H9 (cell line): Measurements from ENCODE around the gene MUC4. TPM values are rescaled to one million over a fixed set of nuclear protein-coding genes. Genes with fewer than 3 reads are reported as not detected.

Experiments
- DNase-seq: peaks from one replicate; pipeline ENCODE4 v3.0.0-alpha.2; 2017
- H2AFZ ChIP-seq: one replicate; pipeline ENCODE4 v1.6.1; 2013; ENCODE audit warnings: mild to moderate bottlenecking, low read length, control low read depth, moderate library complexity
- H2AK5ac ChIP-seq: 2 replicates; pipeline ENCODE4 v1.6.1; 2013; ENCODE audit warnings: low read length, control low read depth, mixed read lengths; ENCODE audit not compliant: insufficient read length
- H2BK120ac ChIP-seq: one replicate; pipeline ENCODE4 v1.6.1; 2013; ENCODE audit warnings: low read depth, mild to moderate bottlenecking, low read length, control low read depth, inconsistent platforms; ENCODE audit not compliant: poor library complexity, severe bottlenecking
- H2BK12ac ChIP-seq: 2 replicates; pipeline ENCODE4 v1.6.1; 2013; ENCODE audit warnings: low read length, control low read depth, mixed read lengths, low read depth; ENCODE audit not compliant: insufficient read length
- H2BK15ac ChIP-seq: 2 replicates; pipeline ENCODE4 v1.6.1; 2013; ENCODE audit warnings: low read depth, low read length, control low read depth
- H2BK20ac ChIP-seq: one replicate; pipeline ENCODE4 v1.6.1; 2013; ENCODE audit warnings: low read depth, mild to moderate bottlenecking, low read length, control low read depth, inconsistent platforms; ENCODE audit not compliant: poor library complexity, severe bottlenecking
- H2BK5ac ChIP-seq: 2 replicates; pipeline ENCODE4 v1.6.1; 2013; ENCODE audit warnings: low read length, control low read depth, mixed read lengths; ENCODE audit not compliant: insufficient read length
- H3K14ac ChIP-seq: 2 replicates; pipeline ENCODE4 v1.6.1; 2013; ENCODE audit warnings: low read length, control low read depth; ENCODE audit not compliant: insufficient read depth
- H3K18ac ChIP-seq: 2 replicates; pipeline ENCODE4 v1.6.1; 2013; ENCODE audit warnings: low read depth, mild to moderate bottlenecking, mixed read lengths, low read length, control low read depth; ENCODE audit not compliant: insufficient read length
- H3K23ac ChIP-seq: 2 replicates; pipeline ENCODE4 v1.6.1; 2013; ENCODE audit warnings: low read length, control low read depth, mixed read lengths, low read depth; ENCODE audit not compliant: insufficient read length
- H3K23me2 ChIP-seq: 2 replicates; pipeline ENCODE4 v1.6.1; 2013; ENCODE audit warnings: low read depth, mild to moderate bottlenecking, mixed read lengths, low read length, control low read depth; ENCODE audit not compliant: insufficient read length, poor library complexity, severe bottlenecking
- H3K27ac ChIP-seq: 2 replicates; pipeline ENCODE4 v1.5.1; 2013; ENCODE audit warnings: low read length, control low read depth, mixed read lengths, low read depth; ENCODE audit not compliant: insufficient read length
- H3K27me3 ChIP-seq: 2 replicates; pipeline ENCODE4 v1.6.1; 2013; ENCODE audit warnings: low read length, control low read depth, inconsistent platforms; ENCODE audit not compliant: insufficient read depth
- H3K4ac ChIP-seq: 2 replicates; pipeline ENCODE4 v1.6.1; 2013; ENCODE audit warnings: low read depth, mild to moderate bottlenecking, control low read depth, inconsistent platforms, low read length, moderate library complexity
- H3K4me1 ChIP-seq: 2 replicates; pipeline ENCODE4 v1.6.1; 2013; ENCODE audit warnings: low read length, control low read depth, inconsistent platforms; ENCODE audit not compliant: insufficient read depth
- H3K4me2 ChIP-seq: 2 replicates; pipeline ENCODE4 v1.6.1; 2013; ENCODE audit warnings: low read length, control low read depth, mixed read lengths; ENCODE audit not compliant: insufficient read length, insufficient read depth
- H3K56ac ChIP-seq: 2 replicates; pipeline ENCODE4 v1.6.1; 2013; ENCODE audit warnings: low read depth, mild to moderate bottlenecking, mixed read lengths, low read length, control low read depth; ENCODE audit not compliant: insufficient read length
- H3K79me1 ChIP-seq: 2 replicates; pipeline ENCODE4 v1.6.1; 2013; ENCODE audit warnings: low read depth, mild to moderate bottlenecking, moderate library complexity, low read length, control low read depth, inconsistent platforms; ENCODE audit not compliant: insufficient read depth, poor library complexity, severe bottlenecking
- H3K79me2 ChIP-seq: 2 replicates; pipeline ENCODE4 v1.6.1; 2013; ENCODE audit warnings: low read length, control low read depth, inconsistent platforms; ENCODE audit not compliant: insufficient read depth
- H3K9ac ChIP-seq: 2 replicates; pipeline ENCODE4 v1.6.1; 2013; ENCODE audit warnings: low read length, control low read depth, mixed read lengths; ENCODE audit not compliant: insufficient read length; ENCODE audit errors: extremely low read depth
- H3K9me3 ChIP-seq: one replicate; pipeline ENCODE4 v1.6.1; 2013; ENCODE audit warnings: low read depth, low read length, inconsistent platforms; ENCODE audit not compliant: control insufficient read depth
- H3T11ph ChIP-seq: one replicate; pipeline ENCODE4 v1.6.1; 2013; ENCODE audit warnings: mild to moderate bottlenecking, low read length, control low read depth, inconsistent platforms
- H4K20me1 ChIP-seq: one replicate; pipeline ENCODE4 v1.6.1; 2013; ENCODE audit not compliant: control insufficient read depth, insufficient read length, insufficient read depth
- H4K5ac ChIP-seq: 2 replicates; pipeline ENCODE4 v1.6.1; 2013; ENCODE audit warnings: low read depth, mild to moderate bottlenecking, mixed read lengths, low read length, control low read depth; ENCODE audit not compliant: insufficient read length
- H4K8ac ChIP-seq: replicated peaks from 2 replicates; pipeline ENCODE4 v1.6.1; 2013; ENCODE audit warnings: low read length, control low read depth, mixed read lengths, low read depth; ENCODE audit not compliant: insufficient read length
- H4K91ac ChIP-seq: 2 replicates; pipeline ENCODE4 v1.6.1; 2013; ENCODE audit warnings: low read depth, mild to moderate bottlenecking, moderate library complexity, mixed read lengths, low read length, control low read depth; ENCODE audit not compliant: insufficient read length
- H3K27ac Mint-ChIP-seq, 3 experiments: 2 replicates in 2 of 3; 3 replicates in 1 of 3; pipeline ENCODE4 v1.8.0; 2020 to 2021; ENCODE audit warnings: mixed read lengths in 3 of 3, mild to moderate bottlenecking in 1 of 3, moderate library complexity in 1 of 3
- H3K27me3 Mint-ChIP-seq: 2 replicates; pipeline ENCODE4 v1.8.0; 2021; ENCODE audit warnings: low read depth, mild to moderate bottlenecking, moderate library complexity, mixed read lengths
- H3K36me3 Mint-ChIP-seq, 3 experiments: 2 replicates in 2 of 3; 3 replicates in 1 of 3; pipeline ENCODE4 v1.8.0; 2020 to 2021; ENCODE audit warnings: low read depth in 3 of 3, mixed read lengths in 3 of 3; ENCODE audit not compliant: insufficient read depth in 1 of 3
- H3K4me1 Mint-ChIP-seq, 2 experiments: 2 replicates each; pipeline ENCODE4 v1.8.0; 2020; ENCODE audit warnings: mixed read lengths in 2 of 2
- H3K4me3 Mint-ChIP-seq, 2 experiments: 2 replicates in 1 of 2; 3 replicates in 1 of 2; pipeline ENCODE4 v1.8.0; 2020 to 2021; ENCODE audit warnings: mild to moderate bottlenecking in 2 of 2, mixed read lengths in 2 of 2, moderate library complexity in 1 of 2
- H3K9me3 Mint-ChIP-seq, 2 experiments: 2 replicates in 1 of 2; 3 replicates in 1 of 2; pipeline ENCODE4 v1.8.0; 2020; ENCODE audit warnings: mild to moderate bottlenecking in 2 of 2, mixed read lengths in 2 of 2, moderate library complexity in 1 of 2
- CTCF ChIP-seq: fragments of 200-600 bp; sonication (generic); conservative IDR thresholded peaks from 3 replicates; pipeline ENCODE4 v1.8.0; 2021; ENCODE audit warnings: antibody characterized with exemption, mild to moderate bottlenecking
- WGBS: extraction: QIAGEN DNeasy Blood & Tissue Kit; methylation state at CpG from one replicate; pipeline ENCODE4 v1.1.7; 2013; ENCODE audit warnings: missing lambda C conversion rate, low lambda C conversion rate, mixed read lengths; ENCODE audit not compliant: insufficient read length; ENCODE audit errors: extremely low coverage; 5-methylcytosine and 5-hydroxymethylcytosine counted together
- total RNA-seq: library from RNA; stranded (reverse); gene quantifications from 2 replicates; pipeline ENCODE4 v1.2.1, GENCODE V29; 2021

The MUC4 gene
- total RNA-seq, 1 experiment from 2014 or later = 1.2 TPM

GRCh38 chr3:195853036-195853435 lies 41.3 kb upstream of the MUC4 start:
- Histone ChIP-seq H2BK12ac (no peak overlapping the region), H3K4me2 (no peak overlapping the region), H4K20me1 (no peaks in the 10 kb centered on the region), H2BK15ac (no peak overlapping the region), H4K91ac (no peak overlapping the region), H3K56ac (no peak overlapping the region), H3K27me3 (no peaks in the 10 kb centered on the region), H3K18ac (no peak overlapping the region), H3K14ac (no peak overlapping the region), H2AFZ (no peak overlapping the region), H3K9ac (no peak overlapping the region), H2BK5ac (no peak overlapping the region), H3T11ph (no peak overlapping the region), H2BK20ac (no peak overlapping the region), H3K79me2 (no peaks in the 10 kb centered on the region), H3K9me3 (no peaks in the 10 kb centered on the region), H3K27ac (no peak overlapping the region), H3K4ac (no peak overlapping the region), H3K4me1 (no peaks in the 10 kb centered on the region), H2AK5ac (no peak overlapping the region), H4K5ac (no peak overlapping the region), H2BK120ac (no peak overlapping the region), H3K79me1 (no peaks in the 10 kb centered on the region), H4K8ac (no peak overlapping the region), H3K23ac (no peak overlapping the region), H3K23me2 (no peaks in the 10 kb centered on the region)
- H3K9me3 Mint-ChIP-seq = peaks cover 0 to 3% of the 10 kb centered on the region in 2 experiments; a peak in 1 of 5 replicates
- H3K36me3 Mint-ChIP-seq = no peaks in the 10 kb centered on the region
- TF ChIP-seq CTCF = no peak
- no CpG with 5 or more reads among the region's 20 CpGs for WGBS
- no peak overlapping the region for H3K4me3 Mint-ChIP-seq
- DNase-seq = no peak
- peaks cover 12% of the 10 kb centered on the region for H3K27me3 Mint-ChIP-seq
- H3K4me1 Mint-ChIP-seq = peaks cover 12 to 15% of the 10 kb centered on the region in 2 experiments
- no peak overlapping the region for H3K27ac Mint-ChIP-seq
